HUDEP-2 (cell line): ENCODE data around the gene EPHA1.
"Not testable (repeated sequence)": the region's sequence is repeated elsewhere in the genome, so short reads cannot be mapped to it uniquely, and the experiment has no call there.

Experiments used
- DNase-seq, 76 experiments: peaks; one replicate each; lab custom pipeline; 2025; ENCODE audit not compliant: unreplicated experiment in 76 of 76; lab: John Stamatoyannopoulos, UW

Gene EPHA1

GRCh38 chr7:143433759-143434158 is 25.1 kb upstream of the EPHA1 start:
- no peak for DNase-seq

GRCh38 chr7:143431109-143431508 is 22.5 kb upstream of the EPHA1 start:
- DNase-seq = no peak

GRCh38 chr7:143429770-143430698 is 21.4 kb upstream of the EPHA1 start:
- DNase-seq = no peak

- no peak for DNase-seq
Measured at GRCh38 chr7:143426479-143427142, 18.0 kb upstream of the EPHA1 start.

- not testable (repeated sequence) for DNase-seq
Measured at GRCh38 chr7:143424476-143424875, 15.8 kb upstream of the EPHA1 start.

GRCh38 chr7:143422033-143422432 is 13.4 kb upstream of the EPHA1 start:
- DNase-seq = no peak

GRCh38 chr7:143420624-143421023 is 12.0 kb upstream of the EPHA1 start:
- not testable (repeated sequence) for DNase-seq

GRCh38 chr7:143419880-143420279 is 11.2 kb upstream of the EPHA1 start:
- no peak for DNase-seq

- no peak for DNase-seq
Measured at GRCh38 chr7:143418681-143419458, 10.2 kb upstream of the EPHA1 start.

- no peak for DNase-seq
Measured at GRCh38 chr7:143417734-143418383, 9.2 kb upstream of the EPHA1 start.

GRCh38 chr7:143416565-143417149 is 8.0 kb upstream of the EPHA1 start:
- DNase-seq = peak in 19 of 76 experiments; percentile 1 to 50 (median 25)

- DNase-seq = no peak
Measured at GRCh38 chr7:143415742-143416397, 7.2 kb upstream of the EPHA1 start.

- DNase-seq = not testable (repeated sequence)
Measured at GRCh38 chr7:143415209-143415608, 6.6 kb upstream of the EPHA1 start.

GRCh38 chr7:143413123-143413522 is 4.5 kb upstream of the EPHA1 start:
- DNase-seq = no peak

GRCh38 chr7:143411976-143412708 is 3.5 kb upstream of the EPHA1 start:
- no peak for DNase-seq

GRCh38 chr7:143410521-143411004 is 1.9 kb upstream of the EPHA1 start:
- no peak for DNase-seq

- DNase-seq = no peak
Measured at GRCh38 chr7:143408252-143408685, 387 bp downstream of the EPHA1 start.

- DNase-seq = no peak
Measured at GRCh38 chr7:143407287-143408251, 1.1 kb downstream of the EPHA1 start.
